Liver (tissue), 9 donors: ENCODE measurements around the gene ITGB4. TPM values are rescaled to one million over a fixed set of nuclear protein-coding genes. Genes with fewer than 3 reads are reported as not detected.

Experiments
- DNase-seq: peaks from one replicate; pipeline ENCODE4 v3.0.0-alpha.2; 2017; ENCODE audit warnings: low spot score
- H3K27ac ChIP-seq, 2 donors: one replicate each; pipeline ENCODE4 v1.7.0; 2013; ENCODE audit warnings: inconsistent platforms in 2 of 2, low read length in 2 of 2, control low read depth in 1 of 2, low read depth in 1 of 2, mild to moderate bottlenecking in 1 of 2
- H3K27me3 ChIP-seq, 4 donors: one replicate each; pipeline versions ENCODE4 v1.6.1 to v1.7.0; 2013; ENCODE audit warnings: low read length in 3 of 4, inconsistent platforms in 1 of 4, mild to moderate bottlenecking in 1 of 4, moderate library complexity in 1 of 4; ENCODE audit not compliant: control insufficient read depth in 4 of 4, insufficient read depth in 4 of 4
- H3K36me3 ChIP-seq, 4 donors: one replicate each; pipeline versions ENCODE4 v1.6.1 to v1.7.0; 2013; ENCODE audit warnings: low read length in 3 of 4, mild to moderate bottlenecking in 3 of 4, low read depth in 1 of 4, moderate library complexity in 1 of 4; ENCODE audit not compliant: control insufficient read depth in 4 of 4, insufficient read depth in 3 of 4
- H3K4me1 ChIP-seq, 4 donors: one replicate each; pipeline versions ENCODE4 v1.6.1 to v1.7.0; 2013; ENCODE audit warnings: low read length in 3 of 4, mild to moderate bottlenecking in 3 of 4, moderate library complexity in 1 of 4; ENCODE audit not compliant: control insufficient read depth in 4 of 4, insufficient read depth in 4 of 4
- H3K4me3 ChIP-seq, 3 donors: one replicate each; pipeline versions ENCODE4 v1.6.1 to v1.7.0; 2013; ENCODE audit warnings: low read length in 3 of 3, control low read depth in 1 of 3, low read depth in 1 of 3, mild to moderate bottlenecking in 1 of 3
- H3K9ac ChIP-seq, 2 donors: one replicate each; pipeline ENCODE4 v1.7.0; 2013; ENCODE audit warnings: low read length in 2 of 2, mild to moderate bottlenecking in 2 of 2, moderate library complexity in 2 of 2, control low read depth in 1 of 2, low read depth in 1 of 2
- H3K9me3 ChIP-seq, 4 donors: one replicate each; pipeline versions ENCODE4 v1.6.1 to v1.7.0; 2013; ENCODE audit warnings: low read length in 3 of 4; ENCODE audit not compliant: control insufficient read depth in 4 of 4
- ATF3 ChIP-seq: IDR thresholded peaks from 2 replicates; pipeline ENCODE4 v1.6.1; 2016; ENCODE audit warnings: antibody characterized with exemption
- CTCF ChIP-seq: fragments of 150-350 bp; IDR thresholded peaks from 2 replicates; pipeline ENCODE4 v1.5.1; 2017; ENCODE audit warnings: improper control_type of control experiment, low read depth, low read length; ENCODE audit not compliant: missing input control
- EGR1 ChIP-seq, 2 donors: IDR thresholded peaks; 2 replicates each; pipeline ENCODE4 v1.6.1; 2016 to 2018; ENCODE audit warnings: antibody characterized with exemption in 2 of 2, low read depth in 2 of 2
- FOXA1 ChIP-seq: IDR thresholded peaks from 2 replicates; pipeline ENCODE4 v1.6.1; 2016; ENCODE audit warnings: antibody characterized with exemption
- FOXA2 ChIP-seq: IDR thresholded peaks from 2 replicates; pipeline ENCODE4 v1.6.1; 2016; ENCODE audit warnings: antibody characterized with exemption
- GABPA ChIP-seq, 2 donors: IDR thresholded peaks in 1 of 2; conservative IDR thresholded peaks in 1 of 2; 2 replicates each; pipeline ENCODE4 v1.6.1; 2016; ENCODE audit warnings: antibody characterized with exemption in 2 of 2, mild to moderate bottlenecking in 1 of 2, moderate library complexity in 1 of 2
- HNF4A ChIP-seq, 2 donors: conservative IDR thresholded peaks; 2 replicates each; pipeline ENCODE4 v1.6.1; 2016; ENCODE audit warnings: antibody characterized with exemption in 2 of 2, mild to moderate bottlenecking in 2 of 2
- HNF4G ChIP-seq: IDR thresholded peaks from 2 replicates; pipeline ENCODE4 v1.6.1; 2016; ENCODE audit warnings: antibody characterized with exemption
- JUND ChIP-seq, 2 donors: IDR thresholded peaks; 2 replicates each; pipeline ENCODE4 v1.6.1; 2016; ENCODE audit warnings: antibody characterized with exemption in 2 of 2
- MAX ChIP-seq: IDR thresholded peaks from 2 replicates; pipeline ENCODE4 v1.6.1; 2016; ENCODE audit warnings: antibody characterized with exemption
- NR2F2 ChIP-seq: IDR thresholded peaks from 2 replicates; pipeline ENCODE4 v1.6.1; 2016; ENCODE audit warnings: antibody characterized with exemption
- RAD21 ChIP-seq, 2 donors: IDR thresholded peaks; 2 replicates each; pipeline ENCODE4 v1.6.1; 2016; ENCODE audit warnings: antibody characterized with exemption in 2 of 2, mild to moderate bottlenecking in 2 of 2
- REST ChIP-seq: IDR thresholded peaks from 2 replicates; pipeline ENCODE4 v1.6.1; 2016; ENCODE audit warnings: antibody characterized with exemption, mild to moderate bottlenecking
- RXRA ChIP-seq, 2 donors: IDR thresholded peaks; 2 replicates each; pipeline ENCODE4 v1.6.1; 2017 to 2018; ENCODE audit warnings: antibody characterized with exemption in 2 of 2, mild to moderate bottlenecking in 1 of 2
- SP1 ChIP-seq: IDR thresholded peaks from 2 replicates; pipeline ENCODE4 v1.6.1; 2018; ENCODE audit warnings: antibody characterized with exemption, mild to moderate bottlenecking
- TAF1 ChIP-seq: conservative IDR thresholded peaks from 2 replicates; pipeline ENCODE4 v1.6.1; 2016; ENCODE audit warnings: antibody characterized with exemption, mild to moderate bottlenecking
- YY1 ChIP-seq: IDR thresholded peaks from 2 replicates; pipeline ENCODE4 v1.6.1; 2016; ENCODE audit warnings: antibody characterized with exemption, mild to moderate bottlenecking
- ZBTB33 ChIP-seq: IDR thresholded peaks from 2 replicates; pipeline ENCODE4 v1.6.1; 2016; ENCODE audit warnings: antibody characterized with exemption
- WGBS: extraction: QIAGEN DNeasy Blood & Tissue Kit; methylation state at CpG from one replicate; pipeline ENCODE4 v1.1.7; 2013; 5-methylcytosine and 5-hydroxymethylcytosine counted together
- polyA plus RNA-seq, 2 donors: library from polyadenylated mRNA; stranded (reverse) in 1 of 2; unstranded in 1 of 2; fragments of 200-250 nt in 1 of 2; fragments of >200 nt in 1 of 2; fragmentation: Nextera tagmentation in 1 of 2; extraction: Ambion mirVana in 1 of 2; gene quantifications; one replicate each; pipeline versions ENCODE4 v1.2.1 to v1.2.3, GENCODE V29; 2013 to 2015
- total RNA-seq, 2 donors: library from RNA; depleted of rRNA; stranded (reverse); fragments of >200 nt; gene quantifications; one replicate each; pipeline ENCODE4 v1.2.3, GENCODE V29; 2014
- donor health status: healthy.
- donor health status: healthy.
- donor health status: healthy.
- donor health status: healthy.
- donor health status: healthy.

Gene ITGB4
- total RNA-seq: 1 to 10 TPM in 1 of 2 donors, under 1 TPM in 1; 0.42 to 1.2 TPM
- polyA plus RNA-seq: 1 to 10 TPM; 1.3 to 1.4 TPM

- 3% methylated on average over 70 of the region's 70 CpGs for WGBS
- no peak within 1 kb of the TSS for H3K27ac ChIP-seq
- DNase-seq: no peak
- H3K4me3 ChIP-seq: peak within 1 kb of the TSS in 2 of 3 donors; percentile 12 to 49
- H3K27me3 ChIP-seq: peaks cover 0 to 5% (median 0%) of the 10 kb centered on the region in 4 donors
- no peaks in the 10 kb centered on the region for H3K9me3 ChIP-seq
- TF ChIP-seq FOXA2: no peak
- no peak for TF ChIP-seq HNF4G
- TF ChIP-seq TAF1: no peak
- no peak for TF ChIP-seq MAX
- no peak for TF ChIP-seq FOXA1
- no peak for TF ChIP-seq RAD21 (IDR thresholded peaks at IDR 0.05)
- TF ChIP-seq GABPA (IDR thresholded peaks at IDR 0.05 in 1 of 2, conservative IDR thresholded peaks at IDR 0.05 in 1 of 2): no peak
- TF ChIP-seq CTCF: no peak
- no peak for TF ChIP-seq JUND (IDR thresholded peaks at IDR 0.05)
- TF ChIP-seq HNF4A (conservative IDR thresholded peaks at IDR 0.05): no peak
- no peak for TF ChIP-seq EGR1 (IDR thresholded peaks at IDR 0.05; ENCODE audit: low read depth in 2 of 2)
- no peak for TF ChIP-seq REST
- TF ChIP-seq ATF3: no peak
- no peak for TF ChIP-seq NR2F2
- no peak for TF ChIP-seq RXRA (IDR thresholded peaks at IDR 0.05)
- no peaks in the 10 kb centered on the region for H3K36me3 ChIP-seq
- H3K9ac ChIP-seq: no peak within 1 kb of the TSS
- H3K4me1 ChIP-seq: peaks cover 0 to 6% (median 5%) of the 10 kb centered on the region in 4 donors
Observed at GRCh38 chr17:75720656-75721462, at the start of gene ITGB4. Gene ITGB4 (plus strand): TSS chr17:75721459. CDS start chr17:75724704, 3,245 bp downstream.

GRCh38 chr17:75672011-75672410 is 49.2 kb upstream of the ITGB4 start:
- no peaks in the 10 kb centered on the region for H3K27me3 ChIP-seq
- 97% methylated on average over 5 of the region's 5 CpGs for WGBS
- DNase-seq: no peak
- no peak overlapping the region for H3K27ac ChIP-seq
- H3K36me3 ChIP-seq: peaks cover 12 to 45% (median 36%) of the 10 kb centered on the region in 4 donors
- H3K4me3 ChIP-seq: no peak overlapping the region
- peaks cover 0 to 20% (median 12%) of the 10 kb centered on the region in 4 donors for H3K4me1 ChIP-seq
- no peaks in the 10 kb centered on the region for H3K9me3 ChIP-seq
- H3K9ac ChIP-seq: no peak overlapping the region
- no peak for TF ChIP-seq ZBTB33
- no peak for TF ChIP-seq RAD21 (IDR thresholded peaks at IDR 0.05)
- TF ChIP-seq SP1: no peak
- TF ChIP-seq EGR1 (IDR thresholded peaks at IDR 0.05; ENCODE audit: low read depth in 2 of 2): no peak
- TF ChIP-seq CTCF: no peak
- no peak for TF ChIP-seq FOXA2
- no peak for TF ChIP-seq MAX
- no peak for TF ChIP-seq HNF4G
- no peak for TF ChIP-seq HNF4A (conservative IDR thresholded peaks at IDR 0.05)
- no peak for TF ChIP-seq GABPA (IDR thresholded peaks at IDR 0.05 in 1 of 2, conservative IDR thresholded peaks at IDR 0.05 in 1 of 2)
- no peak for TF ChIP-seq ATF3
- no peak for TF ChIP-seq TAF1
- no peak for TF ChIP-seq FOXA1
- TF ChIP-seq YY1: no peak
